GM18909 (cell line): ENCODE data around the gene STRADB.
"Not testable (repeated sequence)": the region's sequence is repeated elsewhere in the genome, so short reads cannot be mapped to it uniquely, and the experiment has no call there.

Experiments used
- ATAC-seq: cut with Tn5 transposase; IDR thresholded peaks from one replicate; pipeline ENCODE4 v1.9.1; 2021; ENCODE audit warnings: mild to moderate bottlenecking; ENCODE audit not compliant: unreplicated experiment, poor library complexity

The STRADB gene

DNA sequence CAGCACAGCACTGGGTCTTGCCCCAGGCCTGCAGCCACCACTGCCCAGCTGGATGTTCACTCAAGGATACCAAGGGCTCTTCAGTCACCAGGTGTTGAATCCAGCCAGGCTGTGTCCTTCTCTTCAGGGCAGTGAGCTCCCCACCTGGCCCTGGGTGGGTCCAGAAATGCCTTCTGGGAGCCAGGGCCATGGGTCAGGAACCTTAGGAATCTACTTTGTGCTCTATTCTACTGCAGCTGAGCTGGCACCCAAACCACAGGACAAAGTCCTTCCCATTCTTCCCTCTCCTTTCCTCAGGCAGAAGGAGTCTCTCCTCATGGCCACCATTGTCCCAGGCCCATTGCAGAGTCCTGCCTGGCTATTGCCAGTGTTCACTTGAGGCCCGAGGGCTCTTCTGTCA lies 13.0 kb downstream of the STRADB start:
- ATAC-seq = no peak

DNA sequence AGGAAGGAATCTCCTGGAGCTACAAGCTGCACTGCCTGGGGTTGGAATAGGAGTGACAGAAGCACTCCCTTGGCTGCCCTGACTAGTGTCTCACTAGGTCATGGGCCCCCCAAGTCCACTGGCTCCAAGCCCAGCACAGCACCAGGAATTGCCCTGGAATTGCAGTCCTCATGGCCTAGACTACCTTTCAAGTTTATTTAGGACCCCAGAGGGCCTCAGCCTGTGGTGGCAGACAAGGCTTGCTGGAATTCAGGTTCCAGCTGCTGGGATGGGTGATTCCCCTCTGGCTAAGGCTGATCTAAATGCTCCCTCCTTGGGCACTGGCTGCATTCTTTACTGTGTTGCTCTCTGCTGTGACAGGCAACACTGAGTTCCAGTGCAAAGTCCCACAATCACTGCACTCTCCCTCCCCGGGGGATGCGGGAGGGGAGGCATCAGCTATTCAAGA lies 14.0 kb downstream of the STRADB start:
- no peak for ATAC-seq

DNA sequence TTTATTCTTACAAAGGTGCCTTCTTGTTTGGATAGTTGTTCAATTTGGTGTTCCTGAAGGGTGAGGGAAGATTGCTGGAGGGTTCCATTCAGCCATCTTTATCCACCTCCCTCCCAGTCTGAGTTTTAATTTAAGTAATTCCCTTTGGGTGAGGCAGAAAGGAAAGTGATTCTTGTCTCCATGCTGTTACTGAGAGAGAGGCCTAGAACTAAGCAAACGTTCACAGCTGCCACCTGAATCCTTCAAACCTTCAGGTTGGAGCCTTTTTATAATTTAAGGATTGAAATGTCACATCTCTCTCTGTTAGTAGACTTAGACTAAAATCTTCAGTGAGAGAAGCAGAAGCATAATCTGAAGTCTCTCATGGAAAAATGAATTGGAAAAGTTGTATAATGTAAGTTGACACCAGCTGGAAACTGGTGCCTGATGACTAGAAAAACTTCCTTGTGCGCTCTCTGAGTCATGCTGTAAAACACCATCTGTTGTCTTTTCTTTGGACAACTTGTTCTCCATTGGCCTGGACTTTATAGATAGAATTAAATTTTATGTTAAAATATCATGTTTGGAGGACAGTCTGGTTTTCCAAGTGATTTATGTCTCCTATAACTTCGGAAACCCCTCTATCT lies 14.6 kb downstream of the STRADB start:
- no peak for ATAC-seq

DNA sequence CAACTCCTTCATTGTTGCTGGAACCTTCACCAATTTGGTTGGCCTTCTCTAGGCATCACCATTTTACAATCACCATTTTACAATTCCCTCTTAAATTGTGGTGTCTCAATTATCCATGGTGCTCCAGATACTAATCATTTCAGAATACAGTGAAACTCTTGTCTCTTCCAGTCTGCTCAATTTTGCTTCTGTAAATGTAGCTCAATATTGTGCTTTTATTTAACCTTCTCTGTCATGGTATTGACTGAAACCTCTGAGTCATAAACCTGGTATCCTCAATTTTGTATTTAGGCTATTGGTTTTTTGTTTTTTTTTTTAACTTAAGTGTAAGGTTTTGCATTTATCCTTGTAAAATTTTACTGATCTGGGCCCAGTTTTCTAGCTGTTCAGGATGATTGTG lies 16.1 kb downstream of the STRADB start:
- ATAC-seq = no peak

DNA sequence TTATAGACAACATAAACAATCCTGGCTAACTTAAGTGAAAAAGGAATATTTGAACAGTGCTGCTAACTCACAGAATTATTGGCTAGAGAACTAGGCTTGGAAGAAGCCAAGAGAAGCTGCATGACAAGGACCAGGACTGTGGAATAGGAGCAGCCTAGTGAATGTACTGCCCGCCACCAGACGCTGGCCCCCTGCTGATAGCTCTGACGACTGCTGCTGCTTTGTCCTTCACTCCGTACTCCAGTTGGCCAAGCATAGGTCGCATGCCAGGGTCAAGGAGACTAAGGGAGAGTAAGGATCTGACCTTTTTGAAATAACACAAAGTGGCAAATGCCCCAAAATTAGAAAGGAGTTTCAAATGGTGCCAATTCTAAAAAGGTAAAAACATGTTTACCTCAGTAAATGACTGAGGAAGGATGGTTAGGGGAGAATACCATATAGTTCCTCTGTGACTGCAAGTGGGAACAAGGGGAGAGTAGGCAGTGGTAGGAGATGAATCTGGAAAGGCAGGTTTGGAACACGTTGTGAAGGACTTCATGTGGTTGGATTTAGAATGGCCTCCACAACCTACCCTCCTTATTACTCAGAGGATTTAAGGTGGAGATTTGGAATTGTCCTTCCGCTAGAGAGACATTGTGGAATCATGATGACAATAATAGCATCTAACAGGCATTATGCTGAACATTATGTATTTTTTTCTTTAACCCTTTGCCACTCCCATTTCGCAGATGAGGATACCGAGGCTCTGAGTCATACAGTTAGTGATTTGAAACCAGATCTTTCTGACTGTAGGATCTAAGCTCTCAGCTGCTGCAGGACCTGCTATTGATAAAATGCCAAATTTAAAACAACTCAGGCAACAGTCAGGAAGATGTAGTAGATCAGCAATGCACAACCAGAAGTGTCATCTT lies 19.5 kb downstream of the STRADB start:
- no peak for ATAC-seq

DNA sequence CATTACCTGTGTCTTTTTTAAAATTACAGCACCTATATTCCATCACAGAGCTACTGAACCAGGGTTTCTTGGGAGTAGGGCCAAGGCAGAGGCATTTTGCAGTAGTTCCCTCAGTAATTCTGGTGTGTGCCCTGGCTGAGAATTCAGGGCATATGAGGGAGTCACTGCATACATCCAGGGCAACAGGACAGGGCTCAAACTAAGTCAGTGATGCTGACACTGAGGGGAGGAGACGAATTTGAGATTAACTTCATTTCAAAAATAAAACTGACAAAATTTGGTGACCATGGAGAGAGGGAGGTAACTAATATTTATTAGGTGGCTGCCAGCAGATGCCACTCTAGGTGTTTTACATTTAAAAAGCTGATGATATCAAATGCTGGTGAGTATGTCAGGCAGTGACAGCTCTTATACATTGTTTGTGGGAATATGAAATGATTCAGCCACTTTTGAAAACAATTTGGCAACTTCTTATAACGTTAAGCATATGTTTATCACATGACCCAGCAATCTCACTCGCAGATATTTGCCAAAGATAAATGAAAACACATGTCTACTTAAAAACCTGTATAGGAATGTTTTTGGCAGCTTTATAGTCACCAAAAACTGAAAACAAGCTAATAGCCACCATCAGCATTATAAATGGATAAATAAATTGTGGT lies 20.3 kb downstream of the STRADB start:
- no peak for ATAC-seq

DNA sequence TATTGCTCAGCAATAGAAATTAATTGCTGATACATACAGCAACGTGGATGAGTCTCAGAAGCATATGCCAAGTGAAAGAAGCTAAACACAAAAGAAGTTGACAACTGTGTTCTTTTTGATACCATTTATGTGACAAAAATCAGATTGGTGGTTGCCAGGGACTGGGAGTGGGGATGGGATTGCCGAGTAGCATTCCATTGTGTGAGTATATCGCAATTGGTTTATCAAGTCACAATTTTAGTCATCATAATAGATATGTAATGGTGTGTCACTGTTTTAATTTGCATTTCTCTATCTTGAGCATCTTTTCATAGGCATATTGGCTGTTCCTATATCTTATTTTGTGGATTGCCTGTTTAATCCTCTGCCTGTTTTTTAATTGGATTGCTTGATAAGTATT lies 20.9 kb downstream of the STRADB start:
- no peak for ATAC-seq

DNA sequence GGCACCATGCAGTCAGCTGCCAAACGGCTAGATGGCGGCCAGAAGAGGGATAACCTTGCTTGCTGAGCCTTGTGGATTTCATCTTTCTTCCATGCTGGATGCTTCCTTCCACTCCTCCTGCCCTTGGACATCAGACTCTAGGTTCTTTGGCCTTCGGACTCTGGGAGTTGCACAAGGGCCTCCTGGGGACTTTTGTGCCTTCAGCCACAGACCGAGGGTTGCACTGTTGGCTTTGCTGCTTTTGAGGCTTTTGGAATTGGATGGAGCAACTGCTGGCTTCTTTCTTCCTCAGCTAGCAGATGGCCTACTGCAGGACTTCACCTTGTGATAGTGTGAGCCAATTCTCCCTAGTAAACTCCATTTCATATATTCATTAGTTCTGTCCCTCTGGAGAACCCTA lies 31.0 kb downstream of the STRADB start:
- no peak for ATAC-seq

DNA sequence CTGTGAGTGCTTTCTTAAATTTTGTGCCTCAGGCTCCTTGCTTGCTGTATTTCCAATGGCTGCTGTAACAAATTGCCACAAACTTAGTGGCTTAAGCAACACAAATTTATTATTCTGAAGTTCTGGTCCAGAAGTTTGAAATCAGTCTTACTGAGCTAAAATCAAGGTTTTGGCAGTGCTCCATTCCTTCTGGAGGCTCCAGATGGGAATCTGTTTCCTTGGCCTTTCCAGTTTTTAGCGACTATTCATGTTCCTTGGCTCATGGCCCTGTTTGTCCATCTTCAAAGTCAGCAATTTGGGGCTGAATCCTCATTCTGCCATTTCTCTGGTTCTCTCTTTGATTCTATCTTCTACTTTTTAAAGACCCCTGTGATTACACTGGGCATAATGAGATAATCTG lies 31.8 kb downstream of the STRADB start:
- ATAC-seq = no peak

DNA sequence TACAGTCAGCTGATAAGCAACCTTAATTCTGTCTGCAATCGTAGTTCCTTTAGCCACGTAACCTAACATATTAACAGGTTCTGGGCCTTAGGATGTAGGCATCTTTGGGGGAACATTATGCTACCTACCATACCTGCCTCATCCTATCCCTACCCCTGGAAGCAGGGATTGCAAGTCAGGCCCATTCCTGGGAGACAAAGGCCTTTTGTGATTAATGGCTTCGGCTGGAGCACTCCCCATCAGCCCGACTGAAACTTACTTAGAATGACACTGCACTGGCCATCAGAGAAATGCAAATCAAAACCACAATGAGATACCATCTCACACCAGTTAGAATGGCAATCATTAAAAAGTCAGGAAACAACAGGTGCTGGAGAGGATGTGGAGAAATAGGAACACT lies 32.2 kb downstream of the STRADB start:
- not testable (repeated sequence) for ATAC-seq

DNA sequence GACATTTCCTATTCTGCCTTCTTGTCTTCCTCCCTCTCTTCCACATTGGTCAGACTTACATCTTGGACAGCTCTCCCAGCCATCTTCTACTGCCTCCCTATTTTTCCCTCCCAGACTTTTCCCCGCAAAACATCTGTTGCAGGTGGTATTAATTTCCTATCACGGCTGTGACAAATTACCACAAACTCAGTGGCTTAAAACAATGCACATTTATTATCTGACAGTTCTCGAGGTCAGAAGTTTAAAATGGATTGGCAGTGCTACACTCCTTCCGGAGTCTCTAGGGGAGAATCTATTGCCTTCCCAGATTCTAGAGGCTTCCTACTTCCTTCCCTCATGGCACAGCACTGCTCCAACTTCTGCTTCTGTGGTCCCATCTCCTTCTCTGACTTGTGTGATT lies 33.3 kb downstream of the STRADB start:
- ATAC-seq = no peak

DNA sequence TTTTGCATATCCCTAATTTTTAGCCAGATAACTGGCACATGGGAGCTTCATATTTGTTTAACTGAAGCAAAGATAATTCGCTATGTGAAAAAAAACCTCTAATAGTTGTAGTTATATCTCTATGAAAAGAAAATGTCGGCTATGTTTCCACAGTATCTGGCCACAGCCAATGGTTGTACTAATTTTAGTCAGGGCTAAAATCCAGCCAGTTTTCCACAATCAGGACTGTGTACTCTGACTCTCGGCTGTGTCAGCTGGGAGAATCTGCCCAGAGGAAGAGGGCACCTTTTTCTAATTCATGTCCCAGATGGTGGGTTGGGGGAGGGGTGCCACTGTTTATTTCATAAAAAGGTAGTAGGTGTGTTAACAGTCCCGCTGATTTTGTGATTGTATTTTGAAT lies 38.8 kb downstream of the STRADB start:
- no peak for ATAC-seq

DNA sequence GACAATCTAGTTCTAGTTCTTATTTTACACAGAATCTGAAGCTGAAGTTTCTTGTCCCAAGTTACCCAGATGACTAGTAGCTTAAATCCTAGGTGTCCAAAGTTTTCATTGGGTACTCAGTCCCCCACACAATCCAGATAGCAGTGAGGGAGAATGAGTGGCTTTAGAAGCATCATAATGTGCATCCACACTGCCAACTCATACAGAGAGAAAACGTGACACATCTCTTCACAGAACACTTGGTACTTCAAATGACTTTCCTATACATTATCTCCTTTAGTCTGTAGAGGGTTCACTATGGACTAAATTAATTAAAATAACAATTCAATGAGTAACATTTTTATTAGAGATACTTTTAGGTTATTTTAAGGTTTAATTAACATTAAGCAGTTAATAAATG lies 45.2 kb downstream of the STRADB start:
- ATAC-seq = no peak

DNA sequence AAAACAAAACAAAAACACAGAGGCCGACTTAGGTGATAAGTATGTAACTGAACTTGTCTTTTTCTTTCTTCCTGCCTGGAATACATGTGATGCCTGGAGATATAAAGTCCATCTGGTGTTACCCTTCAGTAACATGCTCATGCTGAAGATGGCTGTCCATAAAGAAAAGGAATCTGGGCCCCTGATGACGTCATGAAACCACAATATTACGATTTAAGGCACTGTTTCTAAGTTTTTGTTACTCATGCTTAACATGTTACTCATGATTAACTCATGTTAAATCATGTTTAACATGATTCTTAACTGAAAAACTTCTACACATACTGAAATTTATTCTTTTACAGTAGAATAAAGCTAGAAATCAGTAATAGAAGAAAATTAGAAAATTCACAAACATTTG lies 49.0 kb downstream of the STRADB start:
- ATAC-seq = no peak

DNA sequence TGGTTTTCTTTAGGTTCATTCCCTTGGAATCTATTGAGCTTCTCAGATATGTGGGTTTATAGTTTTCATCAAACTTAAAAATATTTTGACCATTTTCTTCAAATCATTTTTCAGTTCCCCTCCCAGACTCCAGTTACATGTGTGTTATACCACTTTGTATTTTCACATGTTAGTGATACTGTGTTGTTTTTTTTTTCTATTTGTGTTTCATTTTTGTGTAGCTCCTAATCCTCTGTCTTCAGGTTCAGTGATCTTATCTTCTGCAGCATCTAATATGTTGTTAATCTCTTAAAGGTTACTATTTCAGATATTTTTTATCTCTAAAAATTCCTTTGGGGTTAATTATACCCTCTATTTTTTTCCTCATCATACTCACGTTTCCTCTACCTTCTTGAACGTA lies 51.2 kb downstream of the STRADB start:
- ATAC-seq = no peak

DNA sequence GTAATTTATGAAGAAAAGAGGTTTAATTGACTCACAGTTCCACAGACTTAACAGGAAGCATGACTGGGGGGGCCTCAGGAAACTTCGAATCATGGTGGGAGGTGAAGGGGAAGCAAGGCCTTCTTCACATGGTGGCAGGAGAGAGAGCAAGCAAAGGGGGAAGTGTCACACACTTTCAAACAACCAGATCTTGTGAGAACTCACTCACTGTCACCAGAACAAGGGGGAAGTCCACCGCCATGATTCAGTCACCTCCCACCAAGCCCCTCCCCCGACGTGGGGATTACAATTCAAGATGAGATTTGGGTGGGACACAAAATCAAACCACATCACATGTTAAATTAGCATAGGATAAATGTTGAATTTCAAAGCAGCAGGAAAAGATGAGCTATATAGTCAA lies 56.2 kb downstream of the STRADB start:
- ATAC-seq = no peak

DNA sequence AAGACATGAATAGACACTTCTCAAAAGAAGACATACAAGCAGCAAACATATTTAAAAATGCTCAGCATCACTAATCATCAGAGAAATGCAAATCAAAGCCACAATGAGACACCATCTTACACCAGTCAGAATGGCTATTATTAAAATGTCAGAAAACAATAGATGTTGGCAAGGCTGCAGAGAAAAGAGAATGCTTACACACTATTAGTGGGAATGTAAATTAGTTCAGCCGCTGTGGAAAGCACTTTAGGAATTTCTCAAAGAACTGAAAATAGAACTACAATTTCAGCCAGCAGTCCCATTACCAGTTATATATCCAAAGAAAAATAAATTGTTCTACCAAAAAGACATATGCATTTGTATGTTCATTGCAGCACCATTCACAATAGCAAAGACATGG lies 61.7 kb downstream of the STRADB start:
- no peak for ATAC-seq

DNA sequence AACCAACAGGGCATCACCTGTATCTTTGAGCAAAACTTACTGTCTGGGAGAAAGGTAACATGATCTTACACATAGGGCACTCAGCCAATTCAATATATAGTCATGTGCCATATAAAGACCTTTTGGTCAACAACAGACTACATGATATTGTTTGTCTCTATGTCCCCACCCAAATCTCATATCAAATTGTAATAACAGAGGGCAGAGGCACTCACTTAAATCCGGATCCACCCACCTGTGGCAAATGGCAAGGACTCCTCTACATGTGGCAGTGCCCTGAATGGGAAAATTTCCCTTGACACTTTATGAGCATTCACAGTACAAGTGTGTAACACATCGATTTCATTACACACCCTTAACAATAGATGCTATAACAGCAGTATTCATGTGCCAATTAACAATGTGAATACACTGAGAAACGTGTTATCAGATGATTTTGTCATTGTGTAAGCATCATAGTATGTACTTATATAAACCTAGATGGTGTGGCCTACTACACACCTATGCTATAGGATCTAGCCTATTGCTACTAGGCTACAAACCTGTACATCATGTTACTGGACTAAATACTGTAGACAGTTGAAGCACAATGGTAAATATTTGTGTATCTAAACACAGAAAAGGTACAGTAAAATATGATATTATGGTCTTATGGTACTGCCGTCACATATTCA lies 64.2 kb downstream of the STRADB start:
- ATAC-seq = no peak

DNA sequence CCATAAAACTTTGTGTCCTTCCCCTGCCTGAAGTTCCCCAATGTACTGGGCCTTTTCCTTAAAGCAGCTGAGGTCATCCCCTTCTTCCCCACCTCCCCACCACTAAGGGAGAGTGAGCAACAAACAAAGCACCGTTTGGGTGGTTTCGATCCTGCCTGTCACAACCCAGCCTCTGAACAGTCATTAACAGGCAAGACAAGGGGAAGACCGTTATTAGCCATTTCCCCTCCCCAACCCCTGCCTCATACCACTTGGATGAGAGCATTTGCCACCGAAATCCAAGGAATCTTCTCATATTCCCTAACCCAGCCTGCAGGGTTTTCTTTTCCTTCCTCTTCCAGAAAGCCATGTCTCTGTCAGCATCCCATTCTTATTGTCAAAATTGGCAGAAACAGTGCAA lies 65.6 kb downstream of the STRADB start:
- ATAC-seq = no peak

DNA sequence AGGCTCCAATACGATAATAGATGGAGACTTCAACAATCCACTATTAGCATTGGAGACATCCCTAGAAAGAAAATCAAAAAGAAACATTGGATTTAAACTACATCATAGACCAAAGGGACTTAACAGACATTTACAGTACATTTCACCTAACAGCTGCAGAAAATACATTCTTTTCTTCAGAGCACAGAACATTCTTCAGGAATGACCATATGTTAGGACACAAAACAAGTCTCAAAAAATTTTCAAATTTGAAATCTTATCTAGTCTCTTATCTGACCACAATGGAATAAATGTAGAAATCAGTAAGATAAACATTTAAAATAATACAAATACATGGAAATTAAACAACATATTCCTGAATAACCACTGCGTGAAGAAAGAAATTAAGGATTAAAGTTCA lies 68.7 kb downstream of the STRADB start:
- ATAC-seq = no peak

DNA sequence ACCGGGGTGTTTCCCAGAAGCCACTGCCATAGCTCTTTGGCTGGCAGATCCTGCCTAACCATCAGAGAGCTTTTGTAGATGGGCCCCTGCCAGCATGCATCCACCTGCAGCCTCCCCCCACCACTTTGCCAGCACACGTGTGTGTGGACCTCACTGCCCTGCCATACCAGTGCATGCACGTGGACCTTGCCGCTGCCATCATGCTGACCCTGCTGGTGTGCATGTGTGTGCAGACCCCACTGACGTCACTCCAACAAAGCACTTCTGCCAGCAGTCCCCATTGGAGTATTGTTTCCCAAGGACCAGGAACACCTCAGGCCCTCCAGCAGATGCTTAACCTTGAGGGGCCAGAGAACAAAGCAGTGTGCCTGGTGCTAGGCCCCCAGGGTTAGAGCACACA lies 71.4 kb downstream of the STRADB start:
- no peak for ATAC-seq
